ENCODE data around the gene LST1. TPM values are rescaled to one million over a fixed set of nuclear protein-coding genes. Genes with fewer than 3 reads are reported as not detected.

The LST1 gene
- total RNA-seq, 1 experiment from 2014 or later: 0.69 TPM

- Histone ChIP-seq H3K4me2 (ENCODE audit: low read length) (peak overlapping the region; percentile 87), H4K20me1 (ENCODE audit: insufficient read depth) (no peaks in the 10 kb centered on the region), H3K79me2 (ENCODE audit: insufficient read depth, low read length) (peaks cover 21% of the 10 kb centered on the region), H3K9me2 (ENCODE audit: insufficient read depth) (no peaks in the 10 kb centered on the region), H2AFZ (ENCODE audit: low read depth, low read length, poor library complexity, severe bottlenecking) (no peak overlapping the region), H3K4me3 (replicated peaks in 1 of 2; ENCODE audit: low read depth in 1 of 2, low read length in 2 of 2) (peak overlapping the region; percentile 51 to 67), H3K36me3 (ENCODE audit: control insufficient read depth in 1 of 2, insufficient read depth in 2 of 2, low read length in 2 of 2) (peaks cover 4 to 13% of the 10 kb centered on the region in 2 experiments; a peak in 2 of 4 replicates), H3K9ac (ENCODE audit: low read length) (peak overlapping the region; percentile 86), H3K27ac (ENCODE audit: low read depth, low read length) (peak overlapping the region; percentile 50), H3K9me3 (ENCODE audit: control insufficient read depth in 1 of 2, insufficient read depth in 1 of 2, low read depth in 1 of 2, low read length in 2 of 2) (no peaks in the 10 kb centered on the region), H3K27me3 (ENCODE audit: insufficient read depth, low read length) (no peaks in the 10 kb centered on the region), H3K4me1 (ENCODE audit: control insufficient read depth in 1 of 2, insufficient read depth in 2 of 2, low read length in 2 of 2) (peaks cover 19 to 28% of the 10 kb centered on the region in 2 experiments)
- POLR2A ChIA-PET: interaction anchor here (0.6 to 2.6 kb wide), 5 partner anchors 34 to 144 kb away, joined by 3 to 9 read pairs (median 6); partner anchors contain the start of gene LTB
- TF ChIP-seq ZFX (IDR thresholded peaks at IDR 0.05) (peak; percentile 33; the same call in 1 of the 2 replicates), SRF (IDR thresholded peaks at IDR 0.05; ENCODE audit: low read depth) (no peak)
- DNase-seq (ENCODE audit: low read depth, low spot score) (no peak), ATAC-seq (no peak)
- CTCF ChIA-PET: interaction anchor here (0.9 to 5.0 kb wide), 2 partner anchors 50 to 53 kb away, joined by 3 to 78 read pairs; no protein-coding TSS in a partner anchor
- BruUV-seq (replicated peaks): TSS peak; percentile 62
- intact Hi-C loops (cut with micrococcal nuclease): loop anchor here (1.0 to 10.0 kb wide), 4 partner anchors 53 to 287 kb away; partner anchors contain the start of gene GPANK1
- RAD21 ChIA-PET (ENCODE audit: low non-redundant PET in 1 of 2, low total read pairs in 2 of 2, uncharacterized antibody in 2 of 2, unreplicated experiment in 2 of 2): interaction anchor here (0.5 to 2.1 kb wide), 4 partner anchors 50 to 115 kb away, joined by 3 to 11 read pairs (median 6); no protein-coding TSS in a partner anchor
Observed at GRCh38 chr6:31547727-31548543, 38.1 kb upstream of the LST1 start.

- POLR2A ChIA-PET: interaction anchor here (2.6 kb wide), 1 partner anchor 50 kb away, joined by 9 read pairs; no protein-coding TSS in a partner anchor
- TF ChIP-seq SIN3A (IDR thresholded peaks at IDR 0.05; ENCODE audit: low read depth) (no peak), CBX3 (IDR thresholded peaks at IDR 0.05; ENCODE audit: low read depth) (no peak), SP1 (IDR thresholded peaks at IDR 0.05; ENCODE audit: low read depth) (no peak), ATF3 (IDR thresholded peaks at IDR 0.05) (no peak), ZFX (IDR thresholded peaks at IDR 0.05) (no peak), CTCF (IDR thresholded peaks at IDR 0.05 in 2 of 3, conservative IDR thresholded peaks at IDR 0.05 in 1 of 3; ENCODE audit: borderline replicate concordance in 1 of 3, insufficient read depth in 1 of 3, low read depth in 2 of 3, low read length in 2 of 3) (no peak), SRF (IDR thresholded peaks at IDR 0.05; ENCODE audit: low read depth) (no peak), FOSL1 (IDR thresholded peaks at IDR 0.05; ENCODE audit: low read depth) (no peak), POLR2A (IDR thresholded peaks at IDR 0.05; ENCODE audit: borderline replicate concordance, extremely low read depth, insufficient read depth, insufficient read length) (no peak), YY1 (IDR thresholded peaks at IDR 0.05; ENCODE audit: extremely low read depth, insufficient replicate concordance, low read depth, low read length) (no peak), ELF1 (IDR thresholded peaks at IDR 0.05; ENCODE audit: borderline replicate concordance, low read depth) (no peak), TCF7L2 (IDR thresholded peaks at IDR 0.05; ENCODE audit: borderline replicate concordance, extremely low read depth, insufficient read depth, insufficient read length) (no peak)
Observed at GRCh38 chr6:31548544-31548873, 37.6 kb upstream of the LST1 start.

More at GRCh38 chr6:31548544-31548873, 37.6 kb upstream of the LST1 start:
- no peaks in the 10 kb centered on the region for H3K27me3 ChIP-seq (ENCODE audit: insufficient read depth, low read length)
- no peaks in the 10 kb centered on the region for H3K9me3 ChIP-seq (ENCODE audit: control insufficient read depth in 1 of 2, insufficient read depth in 1 of 2, low read depth in 1 of 2, low read length in 2 of 2)
- peak overlapping the region; percentile 51 to 67 for H3K4me3 ChIP-seq (replicated peaks in 1 of 2; ENCODE audit: low read depth in 1 of 2, low read length in 2 of 2)
- intact Hi-C loops (cut with micrococcal nuclease): loop anchor here (10.0 kb wide), 1 partner anchor 286 kb away; no protein-coding TSS in a partner anchor
- peaks cover 14 to 23% of the 10 kb centered on the region in 2 experiments for H3K4me1 ChIP-seq (ENCODE audit: control insufficient read depth in 1 of 2, insufficient read depth in 2 of 2, low read length in 2 of 2)
- ATAC-seq: no peak
- no peaks in the 10 kb centered on the region for H3K9me2 ChIP-seq (ENCODE audit: insufficient read depth)
- peak overlapping the region; percentile 86 for H3K9ac ChIP-seq (ENCODE audit: low read length)
- peaks cover 4 to 13% of the 10 kb centered on the region in 2 experiments; a peak in 2 of 4 replicates for H3K36me3 ChIP-seq (ENCODE audit: control insufficient read depth in 1 of 2, insufficient read depth in 2 of 2, low read length in 2 of 2)
- peaks cover 17% of the 10 kb centered on the region for H3K79me2 ChIP-seq (ENCODE audit: insufficient read depth, low read length)
- H2AFZ ChIP-seq (ENCODE audit: low read depth, low read length, poor library complexity, severe bottlenecking): no peak overlapping the region
- no peak for DNase-seq (ENCODE audit: low read depth, low spot score)
- H3K27ac ChIP-seq (ENCODE audit: low read depth, low read length): peak overlapping the region; percentile 50
- no TSS peak for BruUV-seq (replicated peaks)
- CTCF ChIA-PET: interaction anchor here (0.9 to 5.0 kb wide), 2 partner anchors 50 to 54 kb away, joined by 3 to 78 read pairs; no protein-coding TSS in a partner anchor
- RAD21 ChIA-PET (ENCODE audit: low non-redundant PET in 1 of 2, low total read pairs in 2 of 2, uncharacterized antibody in 2 of 2, unreplicated experiment in 2 of 2): interaction anchor here in 1 of 2 experiments (1.1 kb wide), 1 partner anchor 50 kb away, joined by 3 read pairs; no protein-coding TSS in a partner anchor
- no peaks in the 10 kb centered on the region for H4K20me1 ChIP-seq (ENCODE audit: insufficient read depth)
- H3K4me2 ChIP-seq (ENCODE audit: low read length): peak overlapping the region; percentile 87

Data from HCT116 (cell line).